Activated CD8-positive, alpha-beta memory T cell treated with anti-CD3 and anti-CD28 coated beads, Interleukin-2, amount 50 U/mL, for 1 hour (primary cell): Measurements from ENCODE around the gene NTSR1.

Experiments used
- DNase-seq: peaks from one replicate; pipeline ENCODE4 v3.0.0-alpha.2; 2020; ENCODE audit errors: extremely low read depth

NTSR1 gene

DNA sequence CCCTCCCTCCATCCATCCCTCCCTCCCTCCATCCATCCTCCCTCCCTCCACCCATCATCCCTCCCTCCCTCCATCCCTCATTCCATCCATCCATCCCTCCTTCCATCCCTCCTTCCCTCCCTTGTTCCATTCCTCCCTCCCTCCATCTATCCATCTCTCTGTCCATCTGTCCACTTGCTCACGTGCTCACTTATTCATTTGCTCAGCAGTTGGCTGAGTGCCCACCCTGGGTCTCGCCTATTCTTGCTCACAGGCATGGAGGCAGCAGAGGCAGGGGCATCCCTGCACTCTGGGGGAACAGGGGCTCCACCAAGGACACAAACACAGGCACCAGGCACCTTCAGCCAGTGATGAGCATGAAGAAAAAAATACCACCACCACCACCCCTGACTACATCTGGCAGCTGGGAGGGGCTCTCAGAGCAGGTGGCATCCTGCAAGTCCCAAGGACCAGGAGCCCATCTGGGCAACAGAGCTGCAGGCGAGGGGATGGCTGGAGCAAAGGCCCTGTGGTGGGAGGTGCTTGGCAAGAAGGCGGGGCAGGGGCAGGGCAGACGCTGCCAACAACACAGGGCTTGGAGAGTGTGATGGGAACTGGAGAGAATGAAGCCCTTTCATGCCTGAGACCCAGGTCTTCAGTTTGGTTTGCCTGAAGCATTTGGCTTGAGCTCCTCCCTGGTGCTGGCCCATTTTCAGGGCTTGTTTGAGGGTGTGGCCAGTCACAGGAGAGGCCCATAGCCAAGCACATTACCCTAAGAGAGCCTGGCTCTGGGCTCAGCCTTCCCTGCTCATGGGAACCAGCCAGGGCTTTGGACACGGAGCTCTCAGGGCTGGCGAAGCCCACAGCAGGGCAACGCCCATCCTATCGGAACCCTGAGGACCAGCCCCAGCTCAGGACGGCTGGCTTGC, 47.4 kb downstream of the NTSR1 start:
- DNase-seq = no peak

DNA sequence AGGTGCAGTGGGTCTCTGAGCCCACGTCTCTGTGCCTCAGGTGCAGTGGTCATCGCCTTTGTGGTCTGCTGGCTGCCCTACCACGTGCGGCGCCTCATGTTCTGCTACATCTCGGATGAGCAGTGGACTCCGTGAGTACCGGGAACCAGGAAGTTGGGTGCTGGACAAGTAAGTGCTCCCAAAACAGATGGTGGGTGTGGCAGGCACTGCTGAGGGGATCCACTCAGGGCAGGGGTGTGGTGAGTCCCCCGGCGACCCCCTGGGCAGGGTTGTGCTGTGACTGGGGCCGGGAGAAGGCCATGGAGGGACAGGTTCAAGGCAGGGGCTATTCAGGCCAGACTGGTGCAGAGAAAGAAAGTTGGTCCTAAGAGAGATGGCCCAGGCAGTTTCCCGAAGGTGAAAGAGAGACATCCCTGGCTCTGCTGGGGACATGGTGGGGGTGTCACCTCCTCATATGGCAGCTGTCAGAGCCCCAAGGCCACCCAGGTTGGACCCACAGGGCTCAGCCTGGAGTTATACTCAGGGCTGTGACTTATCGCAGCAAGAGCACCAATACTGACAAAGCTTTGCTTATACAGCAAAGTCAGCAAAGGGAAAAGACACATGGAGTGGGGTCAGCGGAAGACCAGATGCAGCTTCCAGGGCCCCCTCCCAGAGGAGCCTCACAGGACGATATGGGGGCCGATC, 49.7 kb downstream of the NTSR1 start:
- no peak for DNase-seq

DNA sequence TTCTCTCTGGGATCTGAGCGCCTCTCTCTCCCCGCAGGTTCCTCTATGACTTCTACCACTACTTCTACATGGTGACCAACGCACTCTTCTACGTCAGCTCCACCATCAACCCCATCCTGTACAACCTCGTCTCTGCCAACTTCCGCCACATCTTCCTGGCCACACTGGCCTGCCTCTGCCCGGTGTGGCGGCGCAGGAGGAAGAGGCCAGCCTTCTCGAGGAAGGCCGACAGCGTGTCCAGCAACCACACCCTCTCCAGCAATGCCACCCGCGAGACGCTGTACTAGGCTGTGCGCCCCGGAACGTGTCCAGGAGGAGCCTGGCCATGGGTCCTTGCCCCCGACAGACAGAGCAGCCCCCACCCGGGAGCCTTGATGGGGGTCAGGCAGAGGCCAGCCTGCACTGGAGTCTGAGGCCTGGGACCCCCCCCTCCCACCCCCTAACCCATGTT, 51.4 kb downstream of the NTSR1 start:
- no peak for DNase-seq

DNA sequence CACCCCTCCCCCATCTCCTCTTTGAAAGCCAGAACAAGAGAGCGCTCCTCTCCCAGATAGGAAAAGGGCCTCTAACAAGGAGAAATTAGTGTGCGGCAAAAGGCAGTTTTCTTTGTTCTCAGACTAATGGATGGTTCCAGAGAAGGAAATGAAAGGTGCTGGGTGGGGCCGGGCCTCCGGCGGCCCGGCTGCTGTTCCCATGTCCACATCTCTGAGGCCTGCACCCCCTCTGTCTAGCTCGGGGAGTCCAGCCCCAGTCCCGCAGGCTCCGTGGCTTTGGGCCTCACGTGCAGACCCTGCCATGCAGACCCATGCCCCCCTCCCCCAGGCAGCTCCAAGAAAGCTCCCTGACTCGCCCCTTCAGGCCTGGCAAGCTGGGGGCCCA, 51.8 kb downstream of the NTSR1 start:
- no peak for DNase-seq

- DNase-seq = no peak
Measured at GRCh38 chr20:62760856-62761758, 52.5 kb downstream of the NTSR1 start.

DNA sequence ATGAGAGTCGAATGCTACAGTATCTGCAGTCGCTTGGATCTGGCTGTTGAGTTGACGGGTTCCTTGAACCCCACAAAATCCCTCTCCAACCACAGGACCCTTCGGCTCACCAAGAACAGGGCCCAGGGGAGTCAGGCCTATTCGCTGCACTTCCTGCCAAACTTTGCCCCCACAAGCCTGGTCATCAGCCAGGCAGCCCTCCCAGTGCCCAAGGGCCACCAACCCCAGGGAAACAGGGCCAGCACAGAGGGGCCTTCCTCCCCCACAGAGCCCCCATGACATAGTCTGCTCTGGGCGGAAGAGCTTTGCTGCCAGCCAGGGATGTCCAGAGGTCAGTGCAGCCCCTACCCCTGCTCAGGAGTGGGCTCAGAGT, 53.1 kb downstream of the NTSR1 start:
- no peak for DNase-seq

DNA sequence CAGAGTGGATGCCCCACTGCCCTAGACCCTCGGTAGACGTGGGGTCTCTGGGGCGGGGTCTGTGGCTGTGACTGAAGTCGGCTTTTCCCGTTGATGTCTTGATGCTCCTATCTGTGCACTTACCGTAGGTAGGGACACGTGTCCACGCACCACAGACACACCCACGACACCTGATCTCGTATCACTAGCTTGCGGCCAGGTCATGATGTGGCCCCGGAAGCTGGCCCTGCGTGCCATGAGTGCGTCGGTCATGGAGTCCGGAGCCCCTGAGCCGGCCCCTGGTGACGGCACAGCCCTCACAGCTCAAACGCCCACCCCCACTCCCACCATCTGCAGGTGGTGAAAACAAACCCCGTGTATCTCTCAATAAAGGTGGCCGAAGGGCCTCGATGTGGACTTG, 53.7 kb downstream of the NTSR1 start:
- no peak for DNase-seq

DNA sequence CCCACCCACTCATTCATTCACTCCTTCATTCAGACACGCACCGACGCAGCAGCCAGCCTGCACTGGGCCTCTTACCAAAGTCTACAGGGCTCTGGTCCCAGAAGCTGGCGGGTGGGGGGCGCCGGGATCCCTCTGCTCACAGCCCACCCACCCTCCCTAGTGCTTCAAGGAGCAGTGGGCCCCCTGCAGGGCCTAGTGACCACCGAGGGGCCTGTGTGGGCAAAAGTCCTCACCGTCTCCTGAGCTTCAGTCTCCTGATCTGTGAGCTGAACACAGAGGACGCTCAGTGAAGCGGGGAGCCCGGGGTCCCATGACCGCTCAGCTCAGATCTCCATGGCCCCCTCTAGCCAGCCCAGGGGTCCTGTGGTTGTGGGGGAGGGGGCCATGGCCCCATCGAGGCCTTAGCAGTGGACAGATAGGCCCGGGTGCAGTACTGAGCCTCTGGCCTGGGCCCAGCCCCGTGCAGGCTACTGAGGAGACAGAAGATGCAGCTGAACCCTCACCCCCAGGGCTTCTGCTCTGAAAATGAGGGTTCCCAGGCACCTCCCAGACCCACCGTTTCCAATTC, 54.2 kb downstream of the NTSR1 start:
- no peak for DNase-seq

DNA sequence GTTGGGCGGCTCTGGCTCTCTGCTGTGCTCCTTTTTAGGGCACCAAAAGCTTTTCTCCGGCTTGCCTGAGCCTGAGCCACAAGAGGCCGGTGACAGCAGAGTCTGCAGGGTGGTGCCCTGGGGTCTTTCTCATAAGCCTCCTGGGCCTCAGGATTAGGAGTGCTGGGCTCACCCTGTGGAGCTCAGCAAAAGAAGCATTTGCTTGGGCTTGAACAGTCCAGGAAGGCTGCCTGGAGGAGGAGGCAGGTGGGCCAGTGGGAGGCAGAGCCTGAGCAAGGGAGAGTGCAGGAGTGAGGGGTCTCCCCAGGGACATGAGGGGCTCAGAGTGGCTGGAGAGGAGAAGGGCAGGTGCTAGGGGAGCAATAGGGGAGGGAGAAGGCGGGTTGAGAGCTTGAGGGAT, 54.8 kb downstream of the NTSR1 start:
- no peak for DNase-seq

DNA sequence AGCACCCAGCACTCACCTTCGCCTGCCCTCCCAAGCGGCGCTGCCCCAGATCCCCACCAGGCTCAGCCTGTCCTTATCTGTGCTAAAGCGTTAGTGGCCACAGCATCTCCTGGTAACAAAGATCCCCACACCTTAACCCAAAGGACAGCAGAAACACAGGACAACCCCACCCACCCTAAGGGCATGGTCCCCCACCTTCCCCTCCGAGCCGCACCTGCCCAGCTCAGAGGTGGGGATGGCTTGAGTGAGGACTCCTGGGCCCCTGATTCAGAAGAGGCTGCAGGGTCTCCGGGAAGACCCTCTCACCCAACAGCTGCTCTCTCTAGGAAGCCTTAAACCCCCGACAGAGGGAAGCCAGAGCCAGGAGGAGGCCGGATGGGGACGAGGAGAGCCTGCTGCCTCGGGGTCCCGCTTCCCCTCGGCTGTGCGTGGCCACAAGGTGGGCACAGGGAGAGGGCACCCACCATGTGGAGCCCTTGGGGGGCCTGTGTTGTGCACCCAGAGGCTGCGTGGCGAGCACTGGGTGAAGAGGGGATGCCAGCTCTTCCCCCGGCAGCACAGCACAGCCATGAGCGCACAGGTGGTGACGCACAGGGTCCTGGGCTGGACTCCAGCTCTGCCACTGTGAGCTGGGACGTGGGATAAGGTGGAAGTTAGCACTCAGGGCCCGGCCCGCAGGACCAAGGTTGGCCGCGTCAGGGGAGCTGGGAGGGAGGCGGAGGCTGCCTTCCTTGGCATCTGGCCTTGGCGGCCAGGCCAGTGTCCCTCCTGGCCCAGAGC, 55.7 kb downstream of the NTSR1 start:
- no peak for DNase-seq

- no peak for DNase-seq
Measured at GRCh38 chr20:62765021-62765420, 56.4 kb downstream of the NTSR1 start.

DNA sequence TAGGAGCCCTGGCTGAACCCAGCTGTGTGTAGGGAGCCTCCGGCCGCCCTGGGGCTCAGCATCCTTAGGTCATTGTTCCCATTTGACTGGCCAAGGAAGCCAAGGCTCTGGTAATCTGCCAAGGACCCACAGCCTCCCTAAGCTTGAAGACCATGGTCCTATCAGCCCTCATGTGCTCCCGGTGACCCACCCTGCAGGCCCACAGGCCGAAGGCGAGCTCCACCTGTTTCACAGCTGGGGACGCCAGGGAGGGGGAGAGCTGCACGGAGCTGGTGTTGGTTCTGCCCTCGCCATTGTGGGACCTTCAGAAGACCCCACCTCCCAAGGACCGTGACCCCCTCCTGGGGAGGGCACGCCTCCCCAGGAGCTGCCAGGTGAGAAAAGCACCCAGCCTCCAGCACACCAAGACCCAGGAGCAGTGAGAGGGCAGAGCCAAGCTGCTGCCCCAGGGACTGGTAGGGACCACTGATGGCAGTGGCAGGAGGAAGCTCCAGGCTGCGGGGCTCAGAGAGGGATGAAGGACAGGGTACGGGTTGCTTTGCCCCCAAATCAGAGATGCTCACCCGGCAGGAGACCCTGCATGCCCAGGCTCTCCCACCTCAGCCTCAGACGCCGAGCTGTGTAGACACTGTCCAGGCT, 56.9 kb downstream of the NTSR1 start:
- no peak for DNase-seq

DNA sequence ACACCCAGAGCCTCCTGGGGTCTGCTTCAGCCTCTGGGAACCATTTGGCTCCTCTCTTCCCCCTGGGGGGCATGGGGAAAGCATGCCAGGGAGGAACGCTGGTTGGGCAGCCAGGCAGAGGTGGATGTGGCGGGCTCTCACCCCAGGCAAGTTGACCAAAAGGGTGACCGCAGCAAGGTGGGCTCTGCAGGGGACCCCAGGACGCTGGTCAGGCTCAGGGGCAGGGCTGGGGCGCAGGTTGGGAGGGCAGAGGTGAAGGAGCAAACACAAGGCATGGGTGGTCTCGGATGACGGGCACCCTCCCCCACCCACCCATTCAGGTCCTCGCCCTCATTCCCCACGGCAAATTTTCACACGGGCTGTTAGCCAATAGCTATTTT, 57.4 kb downstream of the NTSR1 start:
- no peak for DNase-seq

GRCh38 chr20:62766716-62767115, 58.1 kb downstream of the NTSR1 start:
- DNase-seq = no peak

DNA sequence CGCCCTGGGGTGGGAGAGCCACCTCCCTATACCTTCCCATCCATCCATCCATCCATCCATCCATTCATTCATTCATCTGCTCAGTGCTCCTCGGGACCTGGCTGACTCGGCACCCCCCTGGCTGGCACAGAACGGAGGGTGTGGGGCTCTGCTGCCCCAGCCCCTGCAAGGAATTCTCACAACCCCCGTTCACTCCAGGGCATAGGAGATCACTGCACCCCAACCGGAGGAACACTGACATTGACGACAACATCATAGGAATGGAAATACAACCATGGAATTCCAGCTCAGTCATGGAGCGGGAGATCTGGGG, 59.6 kb downstream of the NTSR1 start:
- DNase-seq = no peak

DNA sequence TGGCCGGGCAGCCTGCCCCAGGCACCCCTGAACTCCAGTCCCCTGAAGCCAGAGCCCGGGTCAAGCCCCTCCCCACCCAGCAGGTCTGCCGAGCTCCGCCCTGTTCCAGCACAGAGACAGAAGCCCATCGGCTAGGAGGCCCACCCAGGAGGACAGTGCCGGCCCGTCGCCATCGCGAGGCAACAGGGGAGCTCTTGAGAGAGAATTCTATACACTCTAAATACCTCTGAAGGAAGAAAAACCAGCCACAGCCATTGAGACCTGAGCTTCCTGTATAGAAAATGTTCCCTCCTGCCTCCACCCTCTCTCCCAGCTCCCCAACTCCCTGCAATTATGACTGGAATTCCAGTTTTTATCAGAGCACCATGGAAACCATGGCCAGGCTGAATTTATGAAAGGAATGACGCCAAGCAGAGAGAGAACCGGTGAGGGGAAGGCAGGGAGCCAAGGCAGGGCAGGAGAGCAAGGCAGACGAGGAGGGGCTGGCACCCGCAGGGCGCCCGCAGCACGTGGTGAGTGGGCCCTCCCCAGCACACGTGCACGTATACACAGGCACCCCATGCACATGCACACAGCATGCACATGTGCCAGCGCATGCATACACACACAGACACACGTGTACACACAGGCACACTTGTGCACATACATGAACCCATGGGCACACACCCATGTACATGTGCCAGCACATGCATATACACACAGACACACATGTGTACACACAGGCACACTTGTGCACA, 60.1 kb downstream of the NTSR1 start:
- DNase-seq = no peak

DNA sequence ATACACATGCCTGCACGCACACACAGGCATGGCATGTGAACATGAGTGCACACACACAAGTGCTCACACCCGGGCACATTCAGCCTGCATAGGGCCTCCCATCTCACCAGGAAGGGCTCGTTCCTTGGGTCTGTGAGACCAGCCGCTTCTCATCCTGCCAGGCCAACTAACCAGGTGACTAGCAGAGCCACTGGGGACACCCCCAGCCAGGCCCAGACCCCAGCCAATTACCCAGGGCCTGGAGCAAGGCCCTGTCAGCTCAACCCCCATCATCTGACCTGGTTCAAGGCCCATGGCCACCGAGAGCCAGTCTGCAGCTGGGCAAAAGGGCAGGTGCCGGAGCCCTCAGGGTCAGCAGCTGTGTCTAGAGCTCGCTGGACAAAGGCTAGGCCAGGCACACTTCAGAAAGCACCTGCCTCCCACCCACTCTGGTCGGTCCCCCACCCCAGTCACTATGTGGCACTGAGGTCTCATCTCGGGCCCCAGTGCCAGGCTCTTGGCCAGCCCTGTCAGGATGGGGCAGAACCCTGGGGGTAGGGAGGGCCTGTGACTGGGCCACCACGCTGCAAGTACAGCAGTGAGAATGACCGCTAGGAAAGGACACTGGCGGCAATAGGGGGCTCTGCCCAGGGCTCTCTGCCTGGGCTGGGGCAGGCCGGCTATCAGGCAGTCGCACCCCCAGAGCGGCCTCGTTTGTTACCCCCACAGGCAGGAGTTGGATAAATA, 60.9 kb downstream of the NTSR1 start:
- DNase-seq = no peak

DNA sequence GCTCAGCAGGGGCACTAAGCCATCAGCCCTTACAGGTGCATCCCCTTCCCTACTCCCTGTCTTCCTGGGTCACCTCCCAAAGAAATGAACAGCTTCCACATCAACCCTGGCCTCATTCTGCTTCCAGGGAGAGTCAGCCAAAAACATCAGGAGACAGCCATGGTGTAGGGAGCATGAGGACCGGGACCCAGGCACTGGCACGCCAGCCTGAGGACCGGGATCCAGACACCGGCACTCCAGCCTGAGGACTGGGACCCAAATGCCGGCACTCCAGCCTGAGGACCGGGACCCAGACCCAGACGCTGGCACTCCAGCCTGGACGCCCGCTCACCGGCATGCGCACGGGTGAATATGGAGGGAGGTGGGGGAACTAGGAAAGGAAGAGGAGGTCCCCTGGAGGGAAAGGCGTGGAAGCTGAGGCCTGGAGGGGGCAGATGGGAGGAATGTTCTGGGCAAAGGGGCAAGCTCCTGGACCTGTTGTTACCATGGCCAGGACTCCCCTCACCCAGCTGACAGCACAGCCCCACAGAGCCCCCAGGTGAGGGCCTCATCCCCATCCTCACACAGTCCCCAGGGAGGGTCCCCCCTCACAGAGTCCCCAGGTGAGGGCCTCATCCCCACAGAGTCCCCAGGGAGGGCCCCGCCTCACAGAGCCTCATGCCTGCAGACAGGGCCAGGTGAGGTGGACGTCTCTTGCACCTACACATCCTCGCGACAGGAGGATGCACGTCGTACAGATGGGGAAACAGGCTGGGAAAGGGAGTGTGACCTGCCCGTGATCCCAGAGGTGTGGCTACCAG, 61.7 kb downstream of the NTSR1 start:
- no peak for DNase-seq

- DNase-seq = no peak
Measured at GRCh38 chr20:62770916-62771315, 62.3 kb downstream of the NTSR1 start.
